Neural progenitor cell (in vitro differentiated cells): Measurements from ENCODE around the gene SAMD11. TPM values are rescaled to one million over a fixed set of nuclear protein-coding genes. Genes with fewer than 3 reads are reported as not detected.

Source experiments
- DNase-seq: peaks from one replicate; pipeline ENCODE4 v3.0.0-alpha.2; 2016; ENCODE audit warnings: low spot score
- H2AFZ ChIP-seq: fragments of 200-600 bp; sonication (generic); replicated peaks from 2 replicates; pipeline ENCODE4 v1.6.1; 2016; ENCODE audit warnings: antibody characterized with exemption
- H3F3A ChIP-seq: fragments of 200-600 bp; sonication (generic); 2 replicates; pipeline ENCODE4 v1.6.1; 2016; ENCODE audit warnings: antibody characterized with exemption, low read depth
- H3K27ac ChIP-seq: fragments of 200-600 bp; sonication (generic); 2 replicates; pipeline ENCODE4 v1.5.1; 2016; ENCODE audit warnings: mild to moderate bottlenecking
- H3K27me3 ChIP-seq: fragments of 200-600 bp; sonication (generic); 2 replicates; pipeline ENCODE4 v1.6.1; 2016; ENCODE audit warnings: mild to moderate bottlenecking, moderate library complexity
- H3K36me3 ChIP-seq: fragments of 200-600 bp; sonication (generic); 2 replicates; pipeline ENCODE4 v1.5.1; 2016
- H3K4me1 ChIP-seq: fragments of 200-600 bp; sonication (generic); 2 replicates; pipeline ENCODE4 v1.6.1; 2016; ENCODE audit warnings: mixed run types
- H3K4me2 ChIP-seq: fragments of 200-600 bp; sonication (generic); 2 replicates; pipeline ENCODE4 v1.6.1; 2016
- H3K4me3 ChIP-seq: fragments of 200-600 bp; sonication (generic); 2 replicates; pipeline ENCODE4 v1.5.1; 2016
- H3K79me2 ChIP-seq: fragments of 200-600 bp; sonication (generic); 2 replicates; pipeline ENCODE4 v1.6.1; 2016; ENCODE audit warnings: low read depth
- H3K9ac ChIP-seq: fragments of 200-600 bp; sonication (generic); 2 replicates; pipeline ENCODE4 v1.6.1; 2016
- H3K9me3 ChIP-seq: fragments of 200-600 bp; sonication (generic); 2 replicates; pipeline ENCODE4 v1.5.1; 2016; ENCODE audit warnings: low read depth
- H4K20me1 ChIP-seq: fragments of 200-600 bp; sonication (generic); 2 replicates; pipeline ENCODE4 v1.6.1; 2016; ENCODE audit warnings: low read depth
- H3K27ac Mint-ChIP-seq: 3 replicates; pipeline ENCODE4 v1.8.0; 2021; ENCODE audit warnings: mixed read lengths
- H3K27me3 Mint-ChIP-seq: 2 replicates; pipeline ENCODE4 v1.8.0; 2022; ENCODE audit warnings: low read depth, mild to moderate bottlenecking, inconsistent platforms, moderate library complexity, mixed read lengths; ENCODE audit not compliant: insufficient read depth
- H3K36me3 Mint-ChIP-seq: 3 replicates; pipeline ENCODE4 v1.8.0; 2021; ENCODE audit warnings: mixed read lengths
- H3K4me1 Mint-ChIP-seq: 3 replicates; pipeline ENCODE4 v1.8.0; 2021; ENCODE audit warnings: mixed read lengths
- H3K4me3 Mint-ChIP-seq: 3 replicates; pipeline ENCODE4 v1.8.0; 2021; ENCODE audit warnings: mild to moderate bottlenecking, moderate library complexity, mixed read lengths
- H3K9me3 Mint-ChIP-seq: 3 replicates; pipeline ENCODE4 v1.8.0; 2020; ENCODE audit warnings: mixed read lengths
- CTCF ChIP-seq: fragments of 200-600 bp; sonication (generic); IDR thresholded peaks from 2 replicates; pipeline ENCODE4 v1.5.1; 2017; ENCODE audit warnings: antibody characterized with exemption, mild to moderate bottlenecking
- EZH2 ChIP-seq: fragments of 200-600 bp; sonication (generic); IDR thresholded peaks from 2 replicates; pipeline ENCODE4 v1.6.1; 2017; ENCODE audit warnings: antibody characterized with exemption, mild to moderate bottlenecking, moderate library complexity
- EZH2phosphoT487 ChIP-seq: fragments of 200-600 bp; sonication (generic); IDR thresholded peaks from 2 replicates; pipeline ENCODE4 v1.6.1; 2017; ENCODE audit warnings: antibody characterized with exemption
- total RNA-seq: library from RNA; depleted of rRNA; stranded (reverse); fragments of >200 nt; gene quantifications from 2 replicates; pipeline ENCODE4 v1.2.3, GENCODE V29; 2015; ENCODE audit warnings: low replicate concordance

The SAMD11 gene
- total RNA-seq, 1 donor from 2014 or later: not detected

- Mint-ChIP-seq H3K4me1 (peaks cover 9% of the 10 kb centered on the region), H3K27me3 (peaks cover 20% of the 10 kb centered on the region), H3K9me3 (peaks cover 4% of the 10 kb centered on the region), H3K4me3 (peak overlapping the region; percentile 78), H3K27ac (peak overlapping the region; percentile 94), H3K36me3 (peaks cover 3% of the 10 kb centered on the region)
- H3K4me1 ChIP-seq: no peaks in the 10 kb centered on the region
- H4K20me1 ChIP-seq: no peaks in the 10 kb centered on the region
- peaks cover 63% of the 10 kb centered on the region for H3K27me3 ChIP-seq
- H3K79me2 ChIP-seq: no peaks in the 10 kb centered on the region
- peaks cover 7% of the 10 kb centered on the region for H3F3A ChIP-seq
- DNase-seq: no peak
- H3K36me3 ChIP-seq: no peaks in the 10 kb centered on the region
- H3K9me3 ChIP-seq: no peaks in the 10 kb centered on the region
- no peak overlapping the region for H2AFZ ChIP-seq
- no peak overlapping the region for H3K9ac ChIP-seq
- no peak overlapping the region for H3K27ac ChIP-seq
- no peak for TF ChIP-seq EZH2phosphoT487
- no peak for TF ChIP-seq CTCF
- no peak for TF ChIP-seq EZH2
- no peak overlapping the region for H3K4me3 ChIP-seq
- H3K4me2 ChIP-seq: no peak overlapping the region
These were observed 54.5 kb downstream of the SAMD11 start for GRCh38 chr1:978069-978834.

- H3K79me2 ChIP-seq: no peaks in the 10 kb centered on the region
- H3K4me3 ChIP-seq: no peak overlapping the region
- H3K4me1 Mint-ChIP-seq: peaks cover 10% of the 10 kb centered on the region
- TF ChIP-seq EZH2phosphoT487 (no peak), EZH2 (no peak), CTCF (no peak)
- H3K9me3 ChIP-seq: no peaks in the 10 kb centered on the region
- no peak overlapping the region for H3K4me3 Mint-ChIP-seq
- H3F3A ChIP-seq: peaks cover 7% of the 10 kb centered on the region
- no peak overlapping the region for H3K27ac Mint-ChIP-seq
- no peak for DNase-seq
- H4K20me1 ChIP-seq: no peaks in the 10 kb centered on the region
- no peak overlapping the region for H3K4me2 ChIP-seq
- H3K4me1 ChIP-seq: no peaks in the 10 kb centered on the region
- H3K36me3 Mint-ChIP-seq: peaks cover 3% of the 10 kb centered on the region
- peaks cover 22% of the 10 kb centered on the region for H3K27me3 Mint-ChIP-seq
- peaks cover 4% of the 10 kb centered on the region for H3K9me3 Mint-ChIP-seq
- no peak overlapping the region for H3K27ac ChIP-seq
- no peaks in the 10 kb centered on the region for H3K36me3 ChIP-seq
- no peak overlapping the region for H3K9ac ChIP-seq
- H2AFZ ChIP-seq: no peak overlapping the region
- peaks cover 63% of the 10 kb centered on the region for H3K27me3 ChIP-seq
These were observed 55.4 kb downstream of the SAMD11 start for GRCh38 chr1:978835-979743.

GRCh38 chr1:979744-980072 lies 56.0 kb downstream of the SAMD11 start:
- Mint-ChIP-seq H3K4me3 (no peak overlapping the region), H3K36me3 (peaks cover 3% of the 10 kb centered on the region), H3K9me3 (peaks cover 4% of the 10 kb centered on the region), H3K27ac (no peak overlapping the region), H3K4me1 (peaks cover 10% of the 10 kb centered on the region), H3K27me3 (peaks cover 22% of the 10 kb centered on the region)
- Histone ChIP-seq H3K27ac (no peak overlapping the region), H3F3A (peaks cover 7% of the 10 kb centered on the region), H3K4me1 (no peaks in the 10 kb centered on the region), H4K20me1 (no peaks in the 10 kb centered on the region), H3K4me3 (no peak overlapping the region), H2AFZ (no peak overlapping the region), H3K9me3 (no peaks in the 10 kb centered on the region), H3K79me2 (no peaks in the 10 kb centered on the region), H3K9ac (no peak overlapping the region), H3K4me2 (no peak overlapping the region), H3K36me3 (no peaks in the 10 kb centered on the region), H3K27me3 (peaks cover 62% of the 10 kb centered on the region)
- no peak for DNase-seq
- no peak for TF ChIP-seq CTCF
- no peak for TF ChIP-seq EZH2phosphoT487
- TF ChIP-seq EZH2: no peak
